SK-N-SH (cell line): ENCODE data around the gene IRF2.

Experiments
- EP300 ChIP-seq, 2 experiments: IDR thresholded peaks; 2 replicates each; pipeline versions ENCODE4 v1.4.0 to v1.6.1; 2012; ENCODE audit warnings: borderline replicate concordance in 1 of 2, low read depth in 1 of 2, low read length in 1 of 2
- NFIC ChIP-seq: IDR thresholded peaks from 2 replicates; pipeline ENCODE4 v1.4.0; 2012; ENCODE audit warnings: borderline replicate concordance
- POLR2AphosphoS5 ChIP-seq: IDR thresholded peaks from 2 replicates; pipeline ENCODE4 v1.6.1; 2012; ENCODE audit warnings: low read depth, low read length
- SIN3A ChIP-seq: IDR thresholded peaks from 2 replicates; pipeline ENCODE4 v1.6.1; 2012; ENCODE audit warnings: low read depth, mild to moderate bottlenecking, low read length, moderate library complexity, borderline replicate concordance
- TF ChIP-seq, protein P1 (sequence below): fragments of 200-600 bp; sonication (generic); IDR thresholded peaks from 2 replicates; pipeline ENCODE4 v1.6.1; 2017; ENCODE audit warnings: antibody characterized with exemption, mild to moderate bottlenecking, moderate library complexity
- TF ChIP-seq, protein P2 (sequence below): fragments of 150-350 bp; IDR thresholded peaks from 2 replicates; pipeline ENCODE4 v1.6.1; 2017; ENCODE audit warnings: antibody characterized with exemption, low read length, low read depth, borderline replicate concordance
- TF ChIP-seq, protein P3 (sequence below): IDR thresholded peaks from 2 replicates; pipeline ENCODE4 v1.4.0; 2012; ENCODE audit warnings: low read depth
- TF ChIP-seq, protein P4 (sequence below): IDR thresholded peaks from 2 replicates; pipeline ENCODE4 v1.4.0; 2012; ENCODE audit warnings: low read depth, borderline replicate concordance

DNA sequence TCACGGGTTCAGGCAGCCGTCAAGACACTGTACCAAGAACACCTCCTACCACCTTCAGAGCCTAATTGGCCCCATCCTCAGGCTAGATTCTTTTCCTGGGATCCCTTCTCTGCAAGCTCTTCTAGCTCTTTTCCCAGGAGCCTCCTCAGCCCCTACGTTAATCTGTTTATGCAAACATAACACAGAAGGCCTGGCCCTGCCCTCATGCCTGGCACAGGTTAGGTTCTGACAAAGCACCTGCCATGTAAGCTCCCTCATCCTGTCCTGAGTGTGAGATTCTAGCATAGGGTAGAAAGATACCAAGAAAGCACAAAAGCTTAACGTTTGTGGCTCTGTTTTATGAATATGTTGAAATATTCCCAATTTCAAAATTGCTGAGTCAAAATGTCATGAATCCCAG is 93.6 kb downstream of the IRF2 start:
- TF ChIP-seq, protein P1, sequence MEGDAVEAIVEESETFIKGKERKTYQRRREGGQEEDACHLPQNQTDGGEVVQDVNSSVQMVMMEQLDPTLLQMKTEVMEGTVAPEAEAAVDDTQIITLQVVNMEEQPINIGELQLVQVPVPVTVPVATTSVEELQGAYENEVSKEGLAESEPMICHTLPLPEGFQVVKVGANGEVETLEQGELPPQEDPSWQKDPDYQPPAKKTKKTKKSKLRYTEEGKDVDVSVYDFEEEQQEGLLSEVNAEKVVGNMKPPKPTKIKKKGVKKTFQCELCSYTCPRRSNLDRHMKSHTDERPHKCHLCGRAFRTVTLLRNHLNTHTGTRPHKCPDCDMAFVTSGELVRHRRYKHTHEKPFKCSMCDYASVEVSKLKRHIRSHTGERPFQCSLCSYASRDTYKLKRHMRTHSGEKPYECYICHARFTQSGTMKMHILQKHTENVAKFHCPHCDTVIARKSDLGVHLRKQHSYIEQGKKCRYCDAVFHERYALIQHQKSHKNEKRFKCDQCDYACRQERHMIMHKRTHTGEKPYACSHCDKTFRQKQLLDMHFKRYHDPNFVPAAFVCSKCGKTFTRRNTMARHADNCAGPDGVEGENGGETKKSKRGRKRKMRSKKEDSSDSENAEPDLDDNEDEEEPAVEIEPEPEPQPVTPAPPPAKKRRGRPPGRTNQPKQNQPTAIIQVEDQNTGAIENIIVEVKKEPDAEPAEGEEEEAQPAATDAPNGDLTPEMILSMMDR = no peak
- TF ChIP-seq SIN3A = no peak
- no peak for TF ChIP-seq POLR2AphosphoS5
- TF ChIP-seq NFIC = no peak
- TF ChIP-seq, protein P2, sequence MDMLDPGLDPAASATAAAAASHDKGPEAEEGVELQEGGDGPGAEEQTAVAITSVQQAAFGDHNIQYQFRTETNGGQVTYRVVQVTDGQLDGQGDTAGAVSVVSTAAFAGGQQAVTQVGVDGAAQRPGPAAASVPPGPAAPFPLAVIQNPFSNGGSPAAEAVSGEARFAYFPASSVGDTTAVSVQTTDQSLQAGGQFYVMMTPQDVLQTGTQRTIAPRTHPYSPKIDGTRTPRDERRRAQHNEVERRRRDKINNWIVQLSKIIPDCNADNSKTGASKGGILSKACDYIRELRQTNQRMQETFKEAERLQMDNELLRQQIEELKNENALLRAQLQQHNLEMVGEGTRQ = no peak
- no peak for TF ChIP-seq EP300 (IDR thresholded peaks at IDR 0.05; ENCODE audit: borderline replicate concordance in 1 of 2, low read depth in 1 of 2, low read length in 1 of 2)
- TF ChIP-seq, protein P3, sequence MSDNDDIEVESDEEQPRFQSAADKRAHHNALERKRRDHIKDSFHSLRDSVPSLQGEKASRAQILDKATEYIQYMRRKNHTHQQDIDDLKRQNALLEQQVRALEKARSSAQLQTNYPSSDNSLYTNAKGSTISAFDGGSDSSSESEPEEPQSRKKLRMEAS = no peak
- TF ChIP-seq, protein P4, sequence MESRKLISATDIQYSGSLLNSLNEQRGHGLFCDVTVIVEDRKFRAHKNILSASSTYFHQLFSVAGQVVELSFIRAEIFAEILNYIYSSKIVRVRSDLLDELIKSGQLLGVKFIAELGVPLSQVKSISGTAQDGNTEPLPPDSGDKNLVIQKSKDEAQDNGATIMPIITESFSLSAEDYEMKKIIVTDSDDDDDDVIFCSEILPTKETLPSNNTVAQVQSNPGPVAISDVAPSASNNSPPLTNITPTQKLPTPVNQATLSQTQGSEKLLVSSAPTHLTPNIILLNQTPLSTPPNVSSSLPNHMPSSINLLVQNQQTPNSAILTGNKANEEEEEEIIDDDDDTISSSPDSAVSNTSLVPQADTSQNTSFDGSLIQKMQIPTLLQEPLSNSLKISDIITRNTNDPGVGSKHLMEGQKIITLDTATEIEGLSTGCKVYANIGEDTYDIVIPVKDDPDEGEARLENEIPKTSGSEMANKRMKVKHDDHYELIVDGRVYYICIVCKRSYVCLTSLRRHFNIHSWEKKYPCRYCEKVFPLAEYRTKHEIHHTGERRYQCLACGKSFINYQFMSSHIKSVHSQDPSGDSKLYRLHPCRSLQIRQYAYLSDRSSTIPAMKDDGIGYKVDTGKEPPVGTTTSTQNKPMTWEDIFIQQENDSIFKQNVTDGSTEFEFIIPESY = no peak
